ENCODE measurements around the gene NISCH. TPM values are rescaled to one million over a fixed set of nuclear protein-coding genes. Genes with fewer than 3 reads are reported as not detected.

The NISCH gene
- total RNA-seq, 1 donor from 2014 or later = 63.9 TPM

DNA sequence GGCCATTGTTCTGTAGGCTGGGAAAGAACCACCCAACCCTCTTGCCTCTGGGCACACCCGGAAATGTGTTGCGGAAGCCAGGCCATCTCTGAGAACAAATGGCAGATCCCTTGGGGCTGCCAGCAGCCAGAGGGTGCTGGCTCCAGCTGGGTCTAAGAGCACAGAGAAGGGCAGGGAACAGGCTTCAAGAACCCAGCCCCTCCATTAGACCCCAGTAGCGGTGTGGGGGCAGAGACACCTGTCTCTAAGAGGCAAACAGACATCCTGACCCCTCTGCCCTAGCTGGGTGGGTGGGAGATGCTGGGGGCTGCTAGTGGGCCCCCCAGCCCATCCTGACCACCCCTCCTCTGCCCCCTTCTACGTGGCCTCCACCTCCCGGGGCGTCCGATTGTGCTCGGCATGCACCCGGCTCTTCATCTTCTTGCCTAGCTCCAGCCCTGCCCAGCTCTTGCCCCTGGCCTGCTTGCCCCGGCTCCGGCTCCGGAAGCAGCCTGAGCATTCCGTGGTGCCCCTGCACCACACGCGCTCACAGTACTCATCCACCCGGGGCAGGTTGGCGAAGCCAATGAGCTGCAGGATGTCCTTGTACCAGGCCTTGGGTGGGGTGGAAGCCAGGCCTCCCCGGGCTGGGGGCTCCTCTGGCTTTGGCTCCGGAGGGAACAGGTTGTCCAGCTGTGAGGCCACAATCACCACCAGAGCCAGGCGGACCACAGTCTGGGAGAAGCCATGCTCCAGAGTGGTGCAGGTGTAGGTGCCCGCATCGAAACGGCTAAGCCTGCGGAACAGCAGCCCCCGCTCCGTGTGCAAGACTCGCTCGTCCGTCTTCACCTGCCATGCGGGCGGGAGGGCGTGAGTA lies 19.9 kb upstream of the NISCH start:
- no peak for DNase-seq (ENCODE audit: low read depth)

DNA sequence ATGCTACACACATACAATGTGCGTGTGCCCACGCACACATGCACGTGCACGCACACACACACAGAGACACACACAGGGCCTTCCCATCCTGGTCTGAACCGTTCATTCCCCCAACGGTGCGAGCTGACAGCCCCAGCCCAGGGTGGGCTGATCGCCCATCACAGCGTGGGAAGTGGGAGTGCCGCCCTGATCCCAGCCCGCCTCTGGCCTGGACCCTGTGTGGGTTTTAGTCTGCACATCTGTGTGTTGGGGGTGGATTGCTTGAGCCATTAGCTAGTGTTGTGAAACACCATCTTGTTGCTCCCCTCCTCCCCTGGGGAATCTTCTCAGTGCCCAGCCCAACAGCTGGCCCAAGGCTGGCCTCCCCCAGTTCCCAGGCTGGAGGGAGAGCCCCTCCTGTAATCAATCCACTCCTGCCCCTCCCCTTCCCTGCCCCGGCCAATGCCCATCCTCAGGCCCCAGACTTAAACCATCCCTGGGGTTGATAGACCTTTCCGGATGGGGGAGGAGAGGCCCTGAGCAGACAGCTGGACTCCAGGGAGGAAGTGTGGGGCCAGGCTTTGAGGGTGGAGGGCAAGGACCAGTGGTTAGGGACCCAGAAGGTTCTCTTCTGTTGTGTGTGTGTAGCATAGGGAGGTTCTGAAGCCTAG lies 18.8 kb upstream of the NISCH start:
- peak; percentile 83 for DNase-seq (ENCODE audit: low read depth)

DNA sequence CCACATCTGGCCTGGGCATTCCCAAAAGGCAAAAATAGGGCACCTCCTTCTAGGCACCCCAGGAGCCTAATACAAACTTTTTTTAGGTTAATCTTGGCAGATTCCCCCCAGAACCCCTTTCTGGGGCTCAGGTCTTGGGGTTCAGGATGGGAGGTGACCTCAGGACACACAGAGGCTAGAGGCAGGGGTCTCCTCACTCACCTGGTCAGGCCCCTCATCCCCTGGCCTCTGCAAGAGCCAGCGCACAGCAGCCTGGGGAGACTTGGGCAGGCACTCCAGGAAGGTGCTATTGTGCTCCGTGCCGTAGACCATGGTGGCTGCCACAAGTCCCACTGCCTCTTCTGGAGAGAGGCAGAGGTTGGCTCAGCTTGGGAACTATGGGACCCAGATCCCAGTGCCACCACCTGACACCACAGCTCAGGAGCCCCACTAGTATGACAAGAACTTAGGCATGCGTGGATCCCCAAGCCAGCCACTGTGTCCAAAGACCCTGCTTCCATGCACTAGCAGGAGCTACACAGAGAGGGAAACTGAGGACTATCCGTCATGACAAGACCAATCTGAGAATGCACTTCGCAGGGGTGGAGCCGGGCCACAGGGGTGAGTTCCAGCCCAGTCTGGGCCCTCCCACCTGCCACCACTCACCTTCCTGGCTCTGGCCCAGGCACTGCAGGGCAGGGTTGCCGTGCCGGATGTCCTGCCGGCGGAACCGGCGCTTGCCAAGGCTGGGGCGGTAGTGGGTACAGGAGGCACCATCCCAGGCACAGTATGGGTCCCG lies 17.9 kb upstream of the NISCH start:
- DNase-seq (ENCODE audit: low read depth) = no peak

DNA sequence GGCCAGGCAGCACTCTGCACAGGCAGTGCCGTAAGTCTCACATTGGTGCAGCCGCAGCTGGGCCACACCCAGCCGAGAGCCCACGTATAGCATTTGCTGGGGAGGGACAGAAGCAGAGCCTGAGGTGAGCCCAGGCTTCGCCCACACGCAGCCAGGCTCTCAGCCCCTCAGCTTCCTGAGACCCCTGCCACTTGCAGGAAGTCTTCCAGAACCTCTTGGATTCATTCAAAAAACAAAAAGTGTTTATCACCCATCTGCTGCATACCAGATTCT lies 17.4 kb upstream of the NISCH start:
- DNase-seq (ENCODE audit: low read depth) = no peak

DNA sequence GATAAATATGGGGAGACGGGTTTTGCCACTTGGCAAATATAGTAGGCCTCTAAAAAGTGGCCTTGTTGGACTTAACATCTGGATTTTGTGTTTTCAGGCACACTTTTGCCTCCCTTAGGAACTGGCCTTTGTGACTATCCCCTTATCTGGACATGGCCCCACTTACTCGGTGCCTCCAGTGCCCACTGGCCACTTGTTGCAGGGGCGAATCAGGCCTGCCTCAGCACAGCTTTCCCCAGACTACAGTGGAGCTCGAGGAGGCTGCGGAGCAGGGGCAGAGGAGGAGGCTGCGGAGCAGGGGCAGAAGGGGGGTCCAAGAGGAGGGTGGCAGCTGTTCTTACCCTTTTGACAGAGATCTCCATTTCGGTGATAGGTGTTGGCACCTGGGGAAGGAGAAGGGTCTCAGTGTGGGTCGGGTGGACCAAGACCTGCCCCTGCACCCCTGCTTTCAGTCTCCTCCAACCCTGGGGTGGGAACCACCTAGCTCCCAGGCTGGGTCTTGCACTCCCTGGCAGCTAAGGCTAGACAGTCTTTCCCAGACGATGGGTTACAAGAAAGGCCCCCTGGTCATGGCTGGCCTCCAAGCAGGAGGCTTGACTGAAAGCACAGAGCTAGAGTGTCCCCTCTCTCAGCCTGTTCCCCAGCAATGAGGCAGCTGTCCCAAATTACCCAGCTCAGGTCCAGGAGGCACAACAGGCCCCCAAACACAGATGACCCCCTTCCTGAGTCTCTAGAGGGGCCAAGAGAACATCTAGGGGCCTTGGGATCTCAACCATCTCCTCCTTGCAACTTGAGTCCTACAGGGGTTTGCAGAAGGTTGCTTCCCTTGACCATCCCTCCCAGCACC lies 16.6 kb upstream of the NISCH start:
- no peak for DNase-seq (ENCODE audit: low read depth)

DNA sequence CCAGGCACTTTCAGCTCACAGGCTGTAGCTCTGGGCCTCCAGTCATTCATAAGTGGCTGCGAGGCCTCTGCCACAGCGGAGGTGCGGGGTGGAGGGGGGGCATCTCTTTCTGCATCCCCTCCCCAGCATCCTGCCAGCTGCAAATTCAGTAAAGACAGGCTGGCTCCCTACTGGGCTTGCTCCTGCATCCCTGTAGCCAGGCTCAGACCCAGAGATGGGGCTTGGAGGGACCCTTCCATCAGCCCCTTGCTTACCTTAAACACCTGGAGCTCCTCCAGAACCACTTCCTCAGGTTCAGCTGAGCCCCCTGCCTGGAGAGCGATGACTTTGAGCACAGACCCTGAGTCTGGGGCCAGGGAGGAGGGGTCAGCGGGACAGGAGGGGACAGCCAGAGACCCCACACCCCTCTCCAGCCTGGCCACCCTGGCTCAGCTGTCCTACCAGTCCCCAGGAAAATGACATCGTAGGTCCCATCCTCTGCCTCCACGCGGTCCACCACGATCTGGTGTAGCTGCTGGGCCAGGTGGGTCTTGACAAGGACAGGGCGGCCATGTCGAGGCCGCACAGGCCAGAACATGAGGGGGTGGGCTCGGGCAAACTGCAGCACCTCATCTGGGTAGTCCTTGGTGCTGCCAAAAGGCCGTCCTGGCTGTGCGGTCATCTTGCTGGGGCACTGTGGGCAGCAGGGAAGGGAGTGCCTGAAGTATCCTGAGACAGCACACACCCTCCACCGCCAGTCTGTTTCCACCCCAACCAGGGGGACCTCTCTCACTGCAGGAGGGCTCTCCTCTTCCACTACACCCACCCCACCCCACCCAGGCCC lies 15.8 kb upstream of the NISCH start:
- no peak for DNase-seq (ENCODE audit: low read depth)

DNA sequence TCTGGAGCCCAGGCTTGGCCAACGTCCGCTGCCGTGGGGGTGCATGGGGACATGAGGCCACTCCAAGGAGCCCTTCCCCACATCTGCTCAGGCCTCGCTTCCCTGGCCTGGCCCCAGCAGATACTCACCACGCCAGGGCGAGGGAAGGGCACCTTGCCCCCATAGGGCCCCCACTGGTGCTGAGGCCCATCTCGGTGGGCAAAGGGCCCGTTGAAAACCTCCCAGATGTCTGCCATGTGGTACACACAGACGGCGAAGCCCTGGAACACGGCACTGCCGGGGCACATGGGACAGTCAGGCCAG lies 15.2 kb upstream of the NISCH start:
- no peak for DNase-seq (ENCODE audit: low read depth)

DNA sequence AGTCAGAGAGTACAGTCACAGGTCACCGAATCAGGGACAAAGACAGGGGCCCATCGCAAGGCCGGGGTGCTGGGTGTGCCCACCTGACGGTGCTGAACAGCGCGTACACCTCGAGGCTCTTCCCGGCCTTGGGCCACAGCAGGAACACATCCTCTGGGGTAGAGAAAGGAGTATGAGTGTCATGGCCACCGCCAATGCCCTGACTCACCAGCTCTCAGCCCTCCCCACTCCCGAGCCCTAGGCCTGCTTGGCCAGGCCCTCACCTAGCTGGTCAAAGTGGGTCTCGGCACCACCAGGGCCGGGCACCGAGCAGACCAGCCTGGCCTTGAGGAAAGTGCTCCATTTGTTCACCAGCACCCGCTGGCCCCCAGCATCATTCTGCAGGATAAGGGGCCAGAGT lies 14.7 kb upstream of the NISCH start:
- no peak for DNase-seq (ENCODE audit: low read depth)

DNA sequence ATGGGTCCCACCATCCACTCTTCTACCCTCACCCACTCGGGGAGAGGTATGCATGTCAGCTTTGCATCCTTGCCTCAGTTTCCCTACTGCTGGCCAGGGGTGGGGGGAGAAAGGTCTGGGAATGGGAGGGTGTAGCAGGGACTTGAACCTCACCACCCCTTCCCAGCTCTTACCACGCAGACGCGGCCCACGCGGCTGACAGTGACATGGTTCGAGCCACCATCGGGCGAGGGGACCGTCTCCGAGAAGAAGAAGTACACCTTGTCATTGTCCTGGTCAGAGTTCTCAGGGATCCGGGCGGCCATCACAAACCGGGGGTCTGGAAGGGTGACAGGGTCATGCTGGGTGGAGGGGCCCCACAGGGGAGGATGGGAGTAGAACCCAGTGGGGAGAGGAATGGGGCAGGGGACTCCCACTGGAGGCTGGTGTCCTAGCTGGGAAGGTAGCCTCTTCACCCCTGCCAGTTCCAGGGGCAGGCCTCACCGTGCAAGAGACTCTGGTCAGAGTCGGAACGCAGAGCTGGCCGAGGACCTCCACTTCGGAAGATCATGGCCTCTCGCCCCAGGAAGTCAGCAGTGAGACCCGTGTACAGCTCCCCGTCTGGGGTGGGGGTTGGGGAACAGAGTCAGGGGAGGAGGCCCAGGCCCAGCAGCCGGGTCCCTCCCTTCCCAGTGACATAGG lies 14.2 kb upstream of the NISCH start:
- DNase-seq (ENCODE audit: low read depth) = no peak

DNA sequence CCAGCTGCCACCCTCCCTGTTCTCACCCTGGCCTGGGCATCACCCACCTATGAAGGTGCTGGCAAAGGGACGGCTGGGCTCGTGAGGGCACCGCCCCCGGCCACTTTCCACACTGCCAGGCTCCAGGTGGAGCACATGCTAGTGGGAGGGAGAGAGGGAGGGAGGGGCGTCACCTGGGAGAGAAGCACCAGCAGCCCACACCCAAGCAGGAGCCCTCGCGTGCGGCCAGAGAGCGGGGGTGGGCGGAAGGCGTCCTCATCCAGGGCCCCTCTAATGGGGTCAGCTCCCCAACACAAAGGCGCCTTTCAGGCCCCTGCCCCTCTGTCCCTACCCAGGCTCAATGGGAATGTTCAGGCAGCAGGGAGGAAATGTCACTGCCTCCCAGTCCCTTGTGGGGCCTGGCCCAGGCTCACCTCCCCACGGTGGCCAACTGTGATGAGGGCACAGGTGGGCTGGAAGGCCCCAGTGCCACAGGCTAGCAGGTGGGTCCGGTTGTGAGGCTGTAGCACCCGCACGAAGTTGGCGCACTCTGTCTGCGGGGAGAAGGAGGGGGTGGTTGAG lies 13.6 kb upstream of the NISCH start:
- DNase-seq (ENCODE audit: low read depth) = no peak

DNA sequence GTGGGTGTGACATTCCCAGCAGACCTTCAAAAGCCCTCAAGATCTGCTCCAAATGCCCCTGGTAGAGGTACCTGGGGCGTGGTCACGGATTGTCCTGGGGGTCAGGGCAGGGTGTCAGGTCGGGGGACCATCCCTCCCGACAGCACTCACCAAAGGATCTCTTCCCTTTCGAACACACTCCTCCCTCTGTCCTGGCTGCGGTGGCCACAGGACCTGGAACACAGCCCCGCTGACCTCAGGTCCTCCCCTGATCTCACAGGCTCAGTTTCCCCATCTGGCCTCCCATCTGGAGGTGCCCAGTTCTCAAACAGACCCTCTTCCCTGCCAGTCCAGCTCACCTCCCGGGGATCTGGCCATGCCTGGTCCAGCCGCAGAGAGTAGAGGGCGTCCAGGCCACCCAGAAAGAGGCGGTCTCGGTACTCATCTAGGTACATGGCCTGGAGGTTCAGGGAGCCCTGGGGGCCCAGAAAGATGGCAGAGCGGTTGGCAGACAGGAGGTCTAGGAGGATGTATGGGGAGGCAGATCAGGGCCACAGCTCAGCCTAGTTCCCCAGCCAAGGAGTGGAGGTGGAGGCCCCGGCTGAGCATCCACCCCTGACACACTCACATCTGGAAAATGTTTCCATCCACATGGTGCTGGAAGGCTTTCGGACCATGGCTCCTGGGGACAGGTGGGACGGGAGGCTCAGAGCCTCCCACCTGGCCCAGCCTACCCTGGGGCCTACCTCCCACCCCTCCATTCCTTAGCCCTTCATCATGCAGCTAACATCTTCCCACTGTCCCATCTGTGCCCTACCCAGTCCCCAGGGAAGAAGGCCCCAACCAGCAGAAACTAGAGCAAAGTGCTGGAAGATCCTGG lies 12.8 kb upstream of the NISCH start:
- no peak for DNase-seq (ENCODE audit: low read depth)

DNA sequence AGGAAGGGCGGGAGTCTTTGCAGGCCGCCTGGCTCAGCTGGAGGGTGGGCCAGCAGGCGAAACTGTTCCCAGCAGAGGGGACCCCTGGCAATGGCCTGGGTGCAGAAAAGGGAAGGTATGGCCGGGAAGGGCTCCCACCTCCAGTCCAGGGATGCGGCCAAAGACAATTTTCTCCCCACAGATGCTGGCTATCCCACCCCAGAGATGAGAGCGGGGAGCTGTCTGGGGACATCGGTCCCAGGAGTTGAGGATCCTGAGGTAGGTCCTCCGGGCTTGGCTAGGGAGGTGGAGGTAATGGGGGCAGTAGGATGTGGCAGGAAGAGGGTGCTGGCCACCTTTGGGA lies 12.2 kb upstream of the NISCH start:
- no peak for DNase-seq (ENCODE audit: low read depth)

DNA sequence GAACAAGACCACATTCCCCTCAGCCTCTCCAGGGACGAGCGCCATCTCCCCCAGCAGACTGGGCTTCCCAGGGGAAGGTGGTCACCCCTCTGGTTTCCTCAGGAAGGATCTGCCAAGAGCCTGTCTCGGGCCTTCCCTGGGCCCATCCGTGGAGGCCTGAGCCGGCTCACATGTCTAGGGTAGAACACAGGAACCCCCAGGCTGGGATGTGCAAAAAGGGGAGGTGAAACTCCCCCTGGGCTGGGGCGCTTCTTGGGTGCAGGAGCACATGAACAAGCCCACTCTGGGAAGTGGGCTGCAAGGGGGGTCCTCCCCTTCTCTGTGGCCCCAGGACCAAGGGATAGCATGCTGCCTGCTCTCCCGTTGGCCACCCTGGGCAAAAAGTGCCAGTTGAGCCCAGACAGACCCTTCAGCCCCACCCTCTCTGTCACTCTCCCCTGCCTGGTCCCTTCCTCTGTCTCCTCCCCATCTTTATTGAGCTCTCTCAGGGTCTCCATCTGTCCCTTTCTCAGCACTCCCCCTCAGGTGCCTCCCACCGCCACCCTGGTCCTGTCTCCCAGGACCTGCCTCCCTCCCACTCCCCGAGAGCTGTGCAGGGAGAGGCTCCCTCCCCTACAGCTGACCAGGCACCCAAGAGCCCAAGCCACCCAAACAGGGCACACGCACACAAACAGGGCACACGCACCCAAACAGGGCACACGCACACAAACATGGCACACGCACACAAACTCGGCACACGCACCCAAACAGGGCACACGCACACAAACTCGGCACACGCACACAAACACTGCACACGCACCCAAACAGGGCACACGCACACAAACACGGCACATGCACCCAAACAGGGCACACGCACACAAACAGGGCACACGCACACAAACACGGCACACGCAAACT lies 11.4 kb upstream of the NISCH start:
- no peak for DNase-seq (ENCODE audit: low read depth)

DNA sequence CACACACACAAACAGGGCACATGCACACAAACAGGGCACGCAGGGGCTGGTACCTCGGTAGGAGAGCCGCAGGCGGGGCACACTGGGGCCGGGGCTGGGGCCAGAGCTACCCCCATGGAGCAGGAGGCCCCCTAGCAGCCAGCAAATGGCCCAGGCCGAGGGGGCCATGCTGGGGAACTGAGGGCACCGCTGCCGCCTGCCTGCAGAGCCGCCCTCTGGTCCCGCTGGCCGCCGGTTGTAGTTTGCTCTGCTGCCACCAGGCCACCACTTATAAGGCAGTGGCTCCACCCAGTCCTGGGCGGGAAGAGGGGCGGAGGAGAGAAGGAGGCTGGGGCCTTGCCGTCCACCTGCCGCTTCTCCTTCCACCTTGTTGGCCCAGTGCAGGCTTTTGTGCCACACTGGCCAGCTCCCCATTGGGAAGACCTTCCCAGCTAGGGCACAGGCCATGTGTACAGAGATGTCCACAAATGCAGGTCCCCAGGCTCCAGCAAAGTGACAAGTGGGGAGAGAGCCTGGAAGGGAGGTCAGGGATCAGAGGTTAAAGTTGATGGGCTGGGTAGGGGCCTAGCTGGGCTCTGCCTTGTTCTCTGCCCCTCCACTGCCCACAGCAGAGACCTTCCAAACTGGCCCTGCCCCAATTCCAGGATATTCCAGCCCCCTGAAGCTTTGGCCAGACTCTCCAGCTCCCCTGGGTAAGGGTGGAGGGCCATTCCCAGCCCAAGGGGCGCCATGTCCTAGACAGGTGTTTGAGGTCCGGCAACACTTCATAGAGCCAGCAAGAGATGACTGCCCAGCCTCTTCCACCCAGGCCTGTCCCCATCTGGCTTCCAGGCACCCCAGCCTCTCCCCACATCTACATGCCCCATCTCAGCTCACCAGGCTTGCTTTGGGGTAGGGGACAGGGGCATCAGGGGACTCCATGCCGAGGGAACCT lies 10.3 kb upstream of the NISCH start, which contains the start of gene SEMA3G:
Gene SEMA3G, minus strand, starts transcription at position 244 of the 934 bp plus-strand sequence. Its CDS starts 76 bp downstream, at position 168.
- DNase-seq (ENCODE audit: low read depth) = peak; percentile 54

DNA sequence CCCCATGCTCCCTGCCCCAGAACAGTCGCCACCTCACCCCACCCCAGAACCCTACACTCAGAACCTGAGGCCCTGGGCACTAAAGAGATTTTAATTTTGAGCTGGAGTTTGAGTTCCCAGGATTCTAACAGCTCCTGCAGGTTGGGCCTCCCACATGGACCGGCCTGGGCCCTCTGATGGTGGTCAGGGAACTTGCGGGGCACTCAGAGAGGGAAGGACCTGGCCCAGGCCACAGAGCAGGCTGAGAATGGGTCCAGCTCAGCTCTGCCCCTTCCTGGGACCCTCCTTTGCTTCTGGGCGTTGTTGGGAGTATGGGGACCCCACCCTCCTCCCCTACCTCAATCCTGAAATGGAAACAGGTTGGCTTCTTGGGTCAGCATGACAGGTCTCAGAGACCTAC lies 9.4 kb upstream of the NISCH start:
- DNase-seq (ENCODE audit: low read depth) = no peak

DNA sequence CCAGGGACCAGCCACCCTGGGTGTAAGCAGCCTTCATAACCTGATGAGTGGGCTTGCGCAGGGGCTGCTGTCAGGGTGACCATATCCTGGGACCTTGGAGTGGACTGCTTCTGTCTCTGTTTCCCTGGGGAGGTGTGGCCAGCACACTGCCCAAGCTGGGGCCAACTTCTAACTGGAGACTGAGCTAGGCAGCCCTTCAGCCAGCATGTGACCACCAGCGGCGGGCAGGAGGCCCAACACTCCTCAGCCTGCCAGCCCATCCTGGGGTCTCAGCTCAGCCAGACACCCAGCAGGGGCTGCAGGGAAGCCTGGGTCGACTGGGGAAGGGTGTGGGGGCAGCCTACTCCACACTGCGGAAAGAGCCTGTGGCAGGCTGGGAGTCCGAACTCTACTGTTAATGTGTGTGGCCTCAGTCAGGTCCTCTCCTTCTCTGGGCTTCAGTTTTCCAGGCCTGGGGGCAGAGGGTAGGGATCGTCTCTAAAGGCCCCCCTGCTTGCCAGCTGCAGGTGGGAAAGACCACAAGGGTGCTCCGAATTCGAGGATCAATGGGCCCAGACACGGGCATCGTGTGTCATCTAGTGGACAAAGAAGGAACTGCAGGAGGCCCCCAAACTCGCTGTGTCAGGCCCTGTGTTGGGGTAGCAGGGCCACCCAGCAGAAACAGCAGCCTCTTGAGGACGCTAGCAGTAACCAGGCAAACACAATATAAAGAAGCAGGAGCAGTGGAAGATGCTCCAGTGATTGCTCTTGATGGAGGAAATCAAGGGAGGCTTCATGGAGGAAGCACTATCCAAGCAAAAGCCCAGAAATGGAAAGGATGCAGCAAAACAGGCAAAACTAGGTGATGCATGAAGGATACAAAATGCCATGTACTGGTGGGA lies 8.5 kb upstream of the NISCH start:
- peak; percentile 78 for DNase-seq (ENCODE audit: low read depth)

All from myocyte (in vitro differentiated cells).